Mucosa of descending colon (tissue), 3 donors: Measurements from ENCODE around the gene SLC22A12. TPM values are rescaled to one million over a fixed set of nuclear protein-coding genes. Genes with fewer than 3 reads are reported as not detected.

Experiments used
- ATAC-seq: fragments of 200-7000 bp; cut with Tn5 transposase; one replicate; pipeline ENCODE4 v1.9.1; 2020; ENCODE audit warnings: mild to moderate bottlenecking, moderate library complexity
- DNase-seq, 3 donors: peaks; one replicate each; pipeline ENCODE4 v3.0.0-alpha.2; 2020
- H3K36me3 ChIP-seq: fragments of 200-600 bp; one replicate; pipeline ENCODE4 v1.8.0; 2021; ENCODE audit warnings: low read depth, mild to moderate bottlenecking
- H3K4me1 ChIP-seq: fragments of 200-600 bp; one replicate; pipeline ENCODE4 v1.8.0; 2021; ENCODE audit warnings: low read depth, mild to moderate bottlenecking
- H3K4me3 ChIP-seq: fragments of 200-600 bp; one replicate; pipeline ENCODE4 v1.8.0; 2021; ENCODE audit warnings: mild to moderate bottlenecking
- H3K9me3 ChIP-seq: fragments of 200-600 bp; one replicate; pipeline ENCODE4 v1.8.0; 2021; ENCODE audit warnings: mild to moderate bottlenecking
- CTCF ChIP-seq: fragments of 200-600 bp; IDR thresholded peaks from one replicate; pipeline ENCODE4 v1.8.0; 2022; ENCODE audit warnings: antibody characterized with exemption, mild to moderate bottlenecking
- intact Hi-C, 2 donors: fragments of 100-400 bp; cut with DNase I in 1 of 2; cut with micrococcal nuclease in 1 of 2; formaldehyde crosslinking; loops; one replicate each; pipeline versions ENCODE4 v1.11.0 to v1.11.1; 2022; cut with DNase I, micrococcal nuclease
- total RNA-seq, 3 donors: library from RNA; stranded (reverse); fragmentation: NEBNext Ultra II Directional in 2 of 3; extraction: Animal tissue kit (Norgen Biotek cat#: 25700) in 2 of 3; gene quantifications; one replicate each; pipeline versions ENCODE4 v1.2.1 to v1.2.4, GENCODE V29; 2021 to 2023
- donor health status: DM: no; HTN: no; CAD: no; lungs with moderate emphysema.
- donor health status: DM: no; HTN: no; CAD: no.
- donor health status: DM: no; HTN: yes; CAD: no.

The SLC22A12 gene
- total RNA-seq, 3 donors from 2014 or later = not detected

- intact Hi-C loops = no loop called here
- Histone ChIP-seq H3K36me3 (no peaks in the 10 kb centered on the region), H3K9me3 (no peaks in the 10 kb centered on the region), H3K4me1 (no peaks in the 10 kb centered on the region), H3K4me3 (no peak overlapping the region)
- TF ChIP-seq CTCF = no peak
- ATAC-seq (no peak), DNase-seq (no peak)
These were observed 30.4 kb downstream of the SLC22A12 start for GRCh38 chr11:64621283-64622019.

- Histone ChIP-seq H3K9me3 (no peaks in the 10 kb centered on the region), H3K4me1 (no peaks in the 10 kb centered on the region), H3K4me3 (no peak overlapping the region), H3K36me3 (no peaks in the 10 kb centered on the region)
- no peak for ATAC-seq
- no peak for TF ChIP-seq CTCF
- DNase-seq = no peak
- intact Hi-C loops = no loop called here
These were observed 31.7 kb downstream of the SLC22A12 start for GRCh38 chr11:64622681-64623080.

GRCh38 chr11:64624883-64625481 is 34.0 kb downstream of the SLC22A12 start:
- TF ChIP-seq CTCF = no peak
- DNase-seq (no peak), ATAC-seq (no peak)
- Histone ChIP-seq H3K9me3 (no peaks in the 10 kb centered on the region), H3K4me3 (no peak overlapping the region), H3K36me3 (no peaks in the 10 kb centered on the region), H3K4me1 (no peaks in the 10 kb centered on the region)
- intact Hi-C loops = no loop called here

GRCh38 chr11:64626637-64627036 is 35.6 kb downstream of the SLC22A12 start:
- ATAC-seq = no peak
- intact Hi-C loops = no loop called here

GRCh38 chr11:64627371-64627770 is 36.4 kb downstream of the SLC22A12 start:
- H3K36me3 ChIP-seq = no peaks in the 10 kb centered on the region
- intact Hi-C loops = no loop called here
- ATAC-seq = no peak

More at GRCh38 chr11:64626637-64627036, 35.6 kb downstream of the SLC22A12 start:
- no peak for TF ChIP-seq CTCF
- Histone ChIP-seq H3K9me3 (no peaks in the 10 kb centered on the region), H3K36me3 (no peaks in the 10 kb centered on the region), H3K4me3 (no peak overlapping the region), H3K4me1 (no peaks in the 10 kb centered on the region)
- no peak for DNase-seq

More at GRCh38 chr11:64627371-64627770, 36.4 kb downstream of the SLC22A12 start:
- Histone ChIP-seq H3K4me1 (no peaks in the 10 kb centered on the region), H3K4me3 (no peak overlapping the region), H3K9me3 (no peaks in the 10 kb centered on the region)
- DNase-seq = no peak
- TF ChIP-seq CTCF = no peak
